ENCODE measurements around the gene MCM9. TPM values are rescaled to one million over a fixed set of nuclear protein-coding genes. Genes with fewer than 3 reads are reported as not detected.
"Not testable (repeated sequence)": the region's sequence is repeated elsewhere in the genome, so short reads cannot be mapped to it uniquely, and the experiment has no call there.

Gene MCM9
- total RNA-seq, 1 donor from 2014 or later = 29.0 TPM

DNA sequence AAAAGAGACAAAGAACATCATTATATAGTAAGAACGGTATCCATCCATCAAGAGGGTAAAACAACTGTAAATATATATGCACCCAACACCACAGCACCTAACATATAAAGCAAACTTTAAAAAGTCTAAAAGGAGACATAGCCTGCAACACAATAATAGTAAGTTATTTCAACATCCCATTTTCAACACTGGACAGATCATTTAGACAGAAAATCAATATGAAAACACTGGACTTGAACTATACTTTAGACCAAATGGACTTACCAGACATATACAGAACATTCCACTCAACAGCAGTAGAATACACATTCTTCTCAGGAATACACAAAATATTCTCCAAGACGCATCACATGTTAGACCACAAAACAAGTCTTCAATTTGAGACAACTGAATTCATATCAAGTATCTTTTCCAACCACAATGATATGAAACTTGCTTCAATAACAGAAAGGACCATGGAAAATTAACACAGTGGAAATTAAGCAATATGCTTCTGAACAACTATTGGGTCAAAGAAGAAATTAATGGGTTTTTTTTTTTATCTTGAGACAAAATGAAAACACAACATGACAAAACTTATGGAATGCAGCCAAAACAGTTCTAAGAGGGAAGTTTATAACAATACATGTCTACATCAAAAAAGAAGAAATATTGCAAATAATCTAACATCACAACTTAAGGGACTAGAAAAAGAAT lies 64.9 kb downstream of the MCM9 start:
- Histone ChIP-seq H3K27ac (no peak overlapping the region), H3K4me3 (no peak overlapping the region), H3K9me3 (ENCODE audit: low read depth) (no peaks in the 10 kb centered on the region), H3K27me3 (no peaks in the 10 kb centered on the region), H3K4me1 (no peaks in the 10 kb centered on the region), H3K79me2 (ENCODE audit: low read depth) (peaks cover 10% of the 10 kb centered on the region), H4K20me1 (ENCODE audit: low read depth) (no peaks in the 10 kb centered on the region), H3F3A (ENCODE audit: low read depth) (no peaks in the 10 kb centered on the region), H3K36me3 (no peaks in the 10 kb centered on the region), H2AFZ (replicated peaks) (no peak overlapping the region), H3K4me2 (no peak overlapping the region), H3K9ac (no peak overlapping the region)
- Mint-ChIP-seq H3K9me3 (peaks cover 16% of the 10 kb centered on the region), H3K27me3 (ENCODE audit: insufficient read depth, low read depth) (no peaks in the 10 kb centered on the region), H3K4me3 (no peak overlapping the region), H3K27ac (no peak overlapping the region), H3K4me1 (no peaks in the 10 kb centered on the region), H3K36me3 (peaks cover 8% of the 10 kb centered on the region)
- no peak for DNase-seq (ENCODE audit: low spot score)
- TF ChIP-seq EZH2 (IDR thresholded peaks at IDR 0.05) (no peak), CTCF (IDR thresholded peaks at IDR 0.05) (no peak), EZH2phosphoT487 (IDR thresholded peaks at IDR 0.05) (no peak)

GRCh38 chr6:118869350-118869749 lies 65.6 kb downstream of the MCM9 start:
- H3K4me3 Mint-ChIP-seq = no peak overlapping the region
- H3K4me3 ChIP-seq = no peak overlapping the region
- no peaks in the 10 kb centered on the region for H3K36me3 ChIP-seq
- no peaks in the 10 kb centered on the region for H3F3A ChIP-seq (ENCODE audit: low read depth)
- no peak overlapping the region for H3K27ac ChIP-seq
- TF ChIP-seq CTCF (IDR thresholded peaks at IDR 0.05) (no peak), EZH2 (IDR thresholded peaks at IDR 0.05) (no peak), EZH2phosphoT487 (IDR thresholded peaks at IDR 0.05) (no peak)
- peaks cover 16% of the 10 kb centered on the region for H3K9me3 Mint-ChIP-seq
- H3K9ac ChIP-seq = no peak overlapping the region
- H3K4me1 Mint-ChIP-seq = no peaks in the 10 kb centered on the region
- H4K20me1 ChIP-seq (ENCODE audit: low read depth) = no peaks in the 10 kb centered on the region
- H2AFZ ChIP-seq (replicated peaks) = no peak overlapping the region
- no peak for DNase-seq (ENCODE audit: low spot score)
- H3K27me3 Mint-ChIP-seq (ENCODE audit: insufficient read depth, low read depth) = no peaks in the 10 kb centered on the region
- H3K27me3 ChIP-seq = no peaks in the 10 kb centered on the region
- H3K27ac Mint-ChIP-seq = no peak overlapping the region
- H3K79me2 ChIP-seq (ENCODE audit: low read depth) = peaks cover 10% of the 10 kb centered on the region
- no peaks in the 10 kb centered on the region for H3K4me1 ChIP-seq
- peaks cover 8% of the 10 kb centered on the region for H3K36me3 Mint-ChIP-seq
- no peak overlapping the region for H3K4me2 ChIP-seq
- no peaks in the 10 kb centered on the region for H3K9me3 ChIP-seq (ENCODE audit: low read depth)

DNA sequence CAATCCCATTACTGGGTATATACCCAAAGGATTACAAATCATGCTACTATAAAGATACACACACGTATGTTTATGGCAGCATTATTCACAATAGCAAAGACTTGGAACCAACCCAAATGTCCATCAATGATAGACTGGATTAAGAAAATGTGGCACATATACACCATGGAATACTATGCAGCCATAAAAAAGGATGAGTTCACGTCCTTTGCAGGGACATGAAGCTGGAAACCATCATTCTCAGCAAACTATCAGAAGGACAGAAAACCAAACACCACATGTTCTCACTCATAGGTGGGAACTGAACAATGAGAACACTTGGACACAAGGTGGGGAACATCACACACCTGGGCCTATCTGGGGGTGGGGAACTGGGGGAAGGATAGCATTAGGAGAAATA lies 66.1 kb downstream of the MCM9 start:
- H3K27me3 ChIP-seq; H3K27ac ChIP-seq; H3K36me3 Mint-ChIP-seq; H3K4me3 ChIP-seq; H3K9me3 ChIP-seq (ENCODE audit: low read depth); H3K9ac ChIP-seq; H3K79me2 ChIP-seq (ENCODE audit: low read depth); DNase-seq (ENCODE audit: low spot score); H2AFZ ChIP-seq (replicated peaks); H3K36me3 ChIP-seq; H4K20me1 ChIP-seq (ENCODE audit: low read depth); H3K4me1 Mint-ChIP-seq; H3K27me3 Mint-ChIP-seq (ENCODE audit: insufficient read depth, low read depth); H3K4me2 ChIP-seq; H3K4me1 ChIP-seq; H3K4me3 Mint-ChIP-seq; H3F3A ChIP-seq (ENCODE audit: low read depth); H3K27ac Mint-ChIP-seq: not testable (repeated sequence)
- peaks cover 18% of the 10 kb centered on the region for H3K9me3 Mint-ChIP-seq

DNA sequence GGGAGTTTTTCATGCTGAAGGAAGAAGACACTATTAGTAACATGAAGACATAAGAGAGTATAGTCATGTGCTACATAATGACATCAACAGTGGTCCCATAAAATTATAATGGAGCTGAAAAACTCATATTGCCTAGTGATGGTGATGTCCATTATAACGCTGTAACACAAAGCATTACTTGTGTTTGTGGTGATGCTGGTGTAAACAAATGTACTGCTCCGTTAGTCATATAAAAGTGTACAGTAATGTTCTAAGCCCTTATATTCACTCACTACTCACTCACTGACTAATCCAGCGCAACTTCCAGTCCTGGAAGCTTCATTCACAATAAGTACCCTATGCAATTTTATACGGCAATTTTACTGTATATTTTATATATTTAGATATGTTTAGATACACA lies 67.8 kb downstream of the MCM9 start:
- peaks cover 3% of the 10 kb centered on the region for H3K27me3 Mint-ChIP-seq (ENCODE audit: insufficient read depth, low read depth)

More for the DNA sequence above, 67.8 kb downstream of the MCM9 start:
- no peaks in the 10 kb centered on the region for H3K9me3 ChIP-seq (ENCODE audit: low read depth)
- no peak overlapping the region for H3K9ac ChIP-seq
- no peak for DNase-seq (ENCODE audit: low spot score)
- no peak overlapping the region for H3K27ac ChIP-seq
- no peaks in the 10 kb centered on the region for H3K27me3 ChIP-seq
- H3K4me2 ChIP-seq = no peak overlapping the region
- Mint-ChIP-seq H3K36me3 (peaks cover 14% of the 10 kb centered on the region), H3K9me3 (peaks cover 25% of the 10 kb centered on the region), H3K4me3 (no peak overlapping the region), H3K4me1 (no peaks in the 10 kb centered on the region), H3K27ac (no peak overlapping the region)
- peaks cover 10% of the 10 kb centered on the region for H3K79me2 ChIP-seq (ENCODE audit: low read depth)
- H3K4me3 ChIP-seq = no peak overlapping the region
- H4K20me1 ChIP-seq (ENCODE audit: low read depth) = no peaks in the 10 kb centered on the region
- TF ChIP-seq EZH2phosphoT487 (IDR thresholded peaks at IDR 0.05) = no peak
- no peaks in the 10 kb centered on the region for H3K36me3 ChIP-seq
- H3F3A ChIP-seq (ENCODE audit: low read depth) = no peaks in the 10 kb centered on the region
- H3K4me1 ChIP-seq = no peaks in the 10 kb centered on the region
- H2AFZ ChIP-seq (replicated peaks) = no peak overlapping the region
